ENCODE results near the gene SOX8. TPM values are rescaled to one million over a fixed set of nuclear protein-coding genes. Genes with fewer than 3 reads are reported as not detected.

Gene SOX8
- polyA plus RNA-seq, 6 donors from 2014 or later: not detected

DNA sequence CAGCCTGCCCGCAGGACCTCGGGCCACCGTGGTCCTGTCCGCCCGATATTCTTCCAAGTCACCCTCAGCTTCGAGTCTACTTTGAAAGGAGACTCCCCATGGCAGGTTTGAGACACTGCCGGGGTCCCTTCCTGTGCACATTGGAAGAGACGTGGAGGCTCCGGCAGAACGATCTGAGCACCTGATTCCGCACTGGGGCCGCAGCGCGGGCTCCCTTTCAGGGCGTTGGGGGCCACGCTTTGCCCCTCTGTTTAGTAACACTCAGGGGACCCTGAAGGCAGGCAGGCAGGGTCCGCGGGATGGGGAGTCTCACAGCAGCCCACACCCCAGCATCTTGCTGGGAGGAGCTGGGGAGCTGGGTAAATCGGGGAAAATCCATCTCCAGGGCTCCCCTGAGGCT is 30.6 kb downstream of the SOX8 start:
- H3K4me3 Mint-ChIP-seq: no peak overlapping the region

DNA sequence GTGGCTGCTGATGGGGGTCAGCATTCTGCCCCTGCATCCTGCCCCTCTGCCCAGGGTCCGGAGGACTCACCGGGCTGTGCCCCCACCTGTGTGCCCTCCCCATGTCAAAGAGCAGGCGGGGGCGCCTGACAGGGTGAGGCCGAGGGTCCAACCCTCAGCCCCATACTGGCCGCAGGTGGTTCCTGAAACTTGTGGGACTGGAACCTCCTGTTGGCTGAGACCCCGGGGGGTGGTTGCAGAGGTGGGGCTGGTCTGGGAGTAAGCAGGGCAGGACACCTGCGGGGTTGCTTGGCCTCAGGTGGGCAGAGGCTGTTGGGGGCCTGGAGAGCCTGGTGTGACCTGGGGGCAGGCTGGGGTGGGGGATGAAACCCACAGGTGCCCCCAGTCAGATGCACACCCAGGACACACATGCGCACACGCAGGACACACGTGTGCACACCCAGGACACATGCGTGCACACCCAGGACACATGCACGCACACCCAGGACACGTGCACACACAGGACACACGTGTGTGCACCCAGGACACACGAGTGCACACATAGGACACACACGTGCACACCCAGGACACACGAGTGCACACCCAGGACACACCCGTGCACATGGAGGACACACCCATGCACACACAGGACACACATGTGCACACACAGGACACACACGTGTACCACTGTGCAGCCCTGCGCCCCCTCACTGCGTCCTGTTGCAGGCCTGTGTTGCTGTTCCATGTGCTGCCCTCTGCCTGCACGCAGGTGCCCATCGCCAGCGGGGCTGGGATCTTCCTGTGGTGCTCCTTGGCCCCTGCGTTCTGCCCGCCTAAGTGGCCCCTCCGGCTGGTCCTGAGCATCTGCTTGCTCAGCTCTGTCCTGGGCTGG is 31.4 kb downstream of the SOX8 start:
- H3K4me1 Mint-ChIP-seq: no peaks in the 10 kb centered on the region
- peaks cover 0 to 2% (median 0%) of the 10 kb centered on the region in 7 donors for H3K9me3 Mint-ChIP-seq
- no peaks in the 10 kb centered on the region for H3K36me3 Mint-ChIP-seq
- H3K4me3 Mint-ChIP-seq: no peak overlapping the region
- H3K27me3 Mint-ChIP-seq: peaks cover 6 to 27% (median 26%) of the 10 kb centered on the region in 3 donors
- H3K27ac Mint-ChIP-seq: no peak overlapping the region
- no peak for DNase-seq
- ATAC-seq (ENCODE audit: low read depth in 2 of 2): no peak

More for the DNA sequence above, 30.6 kb downstream of the SOX8 start:
- no peaks in the 10 kb centered on the region for H3K4me1 Mint-ChIP-seq
- no peak for ATAC-seq (ENCODE audit: low read depth in 2 of 2)
- peaks cover 6 to 27% (median 26%) of the 10 kb centered on the region in 3 donors for H3K27me3 Mint-ChIP-seq
- DNase-seq: no peak
- H3K27ac Mint-ChIP-seq: no peak overlapping the region
- H3K36me3 Mint-ChIP-seq: no peaks in the 10 kb centered on the region
- H3K9me3 Mint-ChIP-seq: peaks cover 0 to 2% (median 0%) of the 10 kb centered on the region in 7 donors

DNA sequence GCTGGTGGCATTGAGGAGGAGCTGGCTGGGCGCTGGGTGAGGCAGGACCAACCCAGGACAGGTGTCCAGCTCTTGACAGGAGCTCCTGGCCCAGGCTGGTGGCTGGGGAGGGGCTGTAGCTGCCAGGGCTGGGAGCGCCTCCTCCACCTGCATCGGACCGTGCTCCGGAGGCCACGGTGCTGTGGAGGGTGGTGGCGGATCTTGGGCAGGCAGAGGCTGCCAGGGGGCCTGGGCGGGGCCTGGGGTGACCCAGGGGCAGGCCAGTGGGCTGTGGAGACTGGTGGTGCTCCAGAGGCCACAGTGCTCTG is 32.0 kb downstream of the SOX8 start:
- Mint-ChIP-seq H3K36me3 (no peaks in the 10 kb centered on the region), H3K27ac (no peak overlapping the region), H3K27me3 (peaks cover 5 to 28% (median 24%) of the 10 kb centered on the region in 3 donors), H3K4me3 (no peak overlapping the region), H3K9me3 (peaks cover 0 to 3% (median 0%) of the 10 kb centered on the region in 7 donors), H3K4me1 (no peaks in the 10 kb centered on the region)
- ATAC-seq (ENCODE audit: low read depth in 2 of 2): no peak
- DNase-seq: no peak

DNA sequence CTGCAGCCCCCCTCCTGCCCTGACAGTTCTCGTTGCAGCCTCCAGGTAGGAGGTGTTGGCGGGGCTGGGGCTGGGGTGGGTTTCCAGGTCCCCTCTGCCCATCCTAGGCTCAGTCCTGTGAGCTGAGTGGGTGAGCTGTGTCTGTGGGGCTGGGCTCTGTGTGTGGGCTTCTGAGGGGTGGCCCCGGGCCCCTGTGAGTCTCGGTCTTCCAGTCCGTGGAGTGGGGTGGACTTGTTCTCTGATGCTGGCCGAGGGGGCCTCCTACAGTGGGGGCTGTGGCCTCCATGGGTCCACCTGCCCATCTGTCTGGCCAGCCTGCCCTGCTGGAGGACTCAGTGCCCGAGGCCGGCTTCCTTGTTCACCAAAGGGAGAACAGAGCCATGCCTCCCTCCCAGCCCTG is 32.7 kb downstream of the SOX8 start:
- no peak for ATAC-seq (ENCODE audit: low read depth in 2 of 2)
- H3K27me3 Mint-ChIP-seq: peaks cover 0 to 25% (median 18%) of the 10 kb centered on the region in 3 donors
- no peak overlapping the region for H3K27ac Mint-ChIP-seq
- no peaks in the 10 kb centered on the region for H3K4me1 Mint-ChIP-seq
- DNase-seq: no peak
- no peak overlapping the region for H3K4me3 Mint-ChIP-seq
- H3K9me3 Mint-ChIP-seq: peaks cover 0 to 3% (median 0%) of the 10 kb centered on the region in 7 donors
- no peaks in the 10 kb centered on the region for H3K36me3 Mint-ChIP-seq

DNA sequence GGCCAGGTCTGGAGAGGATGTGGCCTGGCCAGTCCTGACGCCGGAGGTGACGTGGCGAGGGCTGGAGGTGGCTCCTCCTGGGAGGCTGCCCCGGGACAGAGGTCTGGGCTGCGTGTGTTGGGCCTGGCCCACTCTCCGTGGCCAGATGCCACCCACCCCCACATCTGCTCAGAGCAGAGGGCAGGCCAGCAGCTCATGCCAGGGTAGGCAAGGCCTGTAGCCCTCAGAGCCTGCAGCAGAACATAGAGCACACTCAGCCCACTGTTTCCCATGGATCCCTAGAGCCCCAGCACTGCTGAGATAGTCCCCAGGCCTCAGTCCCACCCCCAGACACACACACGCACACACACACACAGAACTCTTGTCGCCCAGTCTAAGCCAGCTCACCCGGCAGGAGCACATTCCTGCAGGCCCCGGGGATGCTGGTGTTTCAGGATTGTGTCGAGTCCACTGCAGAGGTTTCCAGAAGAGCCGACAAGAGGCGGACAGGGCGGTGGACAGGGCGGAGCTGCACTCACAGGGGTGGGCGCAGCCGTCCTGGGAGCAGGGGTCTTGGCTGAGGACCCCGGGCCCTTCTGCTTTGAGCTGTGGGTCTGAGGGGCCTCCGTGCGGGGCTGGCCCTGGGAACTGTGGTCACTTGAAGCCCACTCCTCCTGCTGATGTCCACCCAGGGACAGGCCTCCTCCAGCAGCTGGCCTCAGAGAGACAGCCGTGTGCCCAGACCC is 33.4 kb downstream of the SOX8 start:
- H3K27me3 Mint-ChIP-seq: peaks cover 0 to 19% (median 12%) of the 10 kb centered on the region in 3 donors
- DNase-seq (no peak), ATAC-seq (ENCODE audit: low read depth in 2 of 2) (no peak)
- no peak overlapping the region for H3K4me3 Mint-ChIP-seq
- H3K36me3 Mint-ChIP-seq: no peaks in the 10 kb centered on the region
- H3K27ac Mint-ChIP-seq: no peak overlapping the region
- H3K9me3 Mint-ChIP-seq: peaks cover 0 to 3% (median 0%) of the 10 kb centered on the region in 7 donors
- H3K4me1 Mint-ChIP-seq: no peaks in the 10 kb centered on the region

DNA sequence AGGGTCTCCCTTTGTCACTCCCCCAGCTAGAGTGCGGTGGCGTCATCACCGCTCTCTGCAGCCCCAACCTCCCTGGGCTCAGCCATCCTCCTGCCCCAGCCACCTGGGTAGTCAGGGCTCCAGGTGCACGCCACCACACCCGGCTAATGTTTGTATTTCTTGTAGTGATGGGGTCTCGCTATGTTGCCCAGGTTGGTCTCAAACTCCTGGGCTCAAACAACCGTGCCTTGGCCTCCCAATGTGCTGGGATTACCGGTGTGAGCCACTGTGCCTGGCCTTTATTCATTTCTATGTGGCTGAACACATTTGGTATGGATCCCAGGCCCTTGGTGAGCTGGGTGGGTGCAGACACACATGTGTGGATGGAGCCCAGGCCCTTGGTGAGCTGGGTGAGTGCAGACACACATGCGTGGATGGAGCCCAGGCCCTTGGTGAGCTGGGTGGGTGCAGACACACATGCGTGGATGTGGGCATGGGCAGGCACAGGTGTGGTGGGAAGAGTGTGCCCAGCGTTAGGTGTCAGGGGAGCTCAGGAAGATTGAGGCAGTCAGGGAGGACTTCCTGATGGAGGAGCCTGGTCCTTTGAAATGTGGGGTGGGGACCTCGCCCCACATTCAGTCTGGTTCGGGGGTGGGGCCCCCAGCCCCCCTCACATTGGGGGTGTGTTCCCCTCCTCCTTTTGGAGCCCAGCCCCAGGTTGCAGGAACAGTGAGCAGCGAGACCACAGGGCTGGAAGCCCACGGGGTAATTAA is 37.1 kb downstream of the SOX8 start:
- ATAC-seq (ENCODE audit: low read depth in 2 of 2): no peak
- Mint-ChIP-seq H3K27ac (peak overlapping the region in 1 of 6 donors; percentile 70), H3K4me3 (no peak overlapping the region), H3K36me3 (no peaks in the 10 kb centered on the region), H3K9me3 (peaks cover 0 to 3% (median 0%) of the 10 kb centered on the region in 7 donors), H3K27me3 (peaks cover 0 to 8% (median 0%) of the 10 kb centered on the region in 3 donors), H3K4me1 (no peaks in the 10 kb centered on the region)
- no peak for DNase-seq

DNA sequence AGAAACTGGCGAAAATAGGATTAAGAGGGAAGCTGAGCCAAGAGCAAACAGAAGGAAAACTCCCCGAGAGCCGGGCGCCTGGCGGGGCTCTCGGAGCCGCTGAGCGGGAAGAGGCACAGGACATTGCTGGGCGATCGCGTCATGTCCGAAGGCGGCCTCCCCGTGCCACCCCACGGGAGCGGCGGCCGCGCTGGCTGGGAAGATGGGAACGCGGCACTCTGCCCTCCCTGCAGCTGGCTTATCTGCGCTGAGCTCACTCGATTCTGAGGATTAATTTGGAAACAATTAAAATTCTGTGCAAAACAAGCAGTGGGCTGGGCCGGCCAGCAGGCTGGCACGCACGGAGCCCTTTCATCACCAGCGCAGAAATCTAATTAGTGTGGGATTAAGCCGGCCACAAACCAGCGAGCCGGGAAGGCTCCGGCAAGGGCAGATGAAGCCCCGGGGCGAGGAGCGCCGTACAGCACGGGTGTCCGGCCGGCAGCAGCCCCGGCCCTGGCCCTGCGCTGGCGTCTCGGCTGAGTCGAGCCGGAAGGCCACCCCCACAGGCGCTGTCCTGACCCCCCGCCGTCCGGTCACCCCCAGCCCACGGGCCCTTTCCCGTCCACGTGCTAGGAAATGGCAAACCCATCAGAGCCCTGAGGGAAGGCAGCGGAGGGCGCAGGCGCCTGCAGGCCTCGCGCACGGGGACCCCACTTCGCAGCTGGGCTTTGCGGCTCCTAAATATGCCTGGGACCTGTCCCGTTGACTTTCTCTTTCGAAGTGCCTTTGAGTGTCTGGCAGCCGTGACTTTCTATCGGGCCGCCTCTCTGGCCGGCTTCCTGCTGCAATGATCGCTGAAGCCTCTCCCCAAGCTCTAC is 37.9 kb downstream of the SOX8 start:
- ATAC-seq (ENCODE audit: low read depth in 2 of 2) (no peak), DNase-seq (no peak)
- Mint-ChIP-seq H3K27me3 (peaks cover 0 to 8% (median 0%) of the 10 kb centered on the region in 3 donors), H3K9me3 (peaks cover 0 to 3% (median 0%) of the 10 kb centered on the region in 7 donors), H3K27ac (no peak overlapping the region), H3K4me3 (no peak overlapping the region), H3K4me1 (no peaks in the 10 kb centered on the region), H3K36me3 (no peaks in the 10 kb centered on the region)

DNA sequence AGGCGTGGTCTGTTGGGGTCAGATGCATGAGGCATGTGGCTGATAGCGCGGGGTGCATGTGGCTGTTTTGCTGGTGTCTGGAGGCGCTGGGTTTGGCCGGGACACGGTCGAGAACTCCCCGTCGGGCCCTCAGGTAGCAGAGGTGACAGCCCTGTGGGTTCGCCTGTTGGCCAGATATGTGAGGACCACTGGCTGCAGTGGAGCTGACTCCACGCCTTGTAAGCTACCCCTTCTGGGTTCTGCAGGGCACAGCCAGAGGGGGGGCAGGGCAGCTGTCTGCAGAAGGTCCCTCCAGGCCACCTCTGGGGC is 38.5 kb downstream of the SOX8 start:
- H3K4me1 Mint-ChIP-seq: no peaks in the 10 kb centered on the region
- H3K4me3 Mint-ChIP-seq: no peak overlapping the region

DNA sequence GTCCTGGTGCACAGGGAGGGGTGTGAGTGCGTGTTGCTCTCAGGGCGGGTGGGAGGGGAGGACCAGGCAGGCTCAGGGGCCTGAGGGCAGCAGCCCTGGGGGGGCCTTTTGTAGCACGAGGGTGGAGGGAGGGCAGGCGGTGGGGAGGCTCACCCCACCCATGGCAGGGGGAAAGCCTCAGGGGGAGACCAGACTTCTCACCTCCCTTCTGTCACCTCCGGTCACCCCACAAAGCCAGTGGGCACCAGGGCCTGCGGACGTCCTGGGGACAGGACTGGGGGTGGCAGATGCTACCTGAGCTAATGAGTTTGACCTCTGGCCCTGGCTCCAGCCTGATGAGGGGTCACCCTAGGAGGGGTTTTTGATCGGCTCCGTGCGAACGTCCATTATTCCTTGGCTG is 39.0 kb downstream of the SOX8 start:
- no peak overlapping the region for H3K27ac Mint-ChIP-seq
- no peaks in the 10 kb centered on the region for H3K36me3 Mint-ChIP-seq
- H3K4me3 Mint-ChIP-seq: no peak overlapping the region
- peaks cover 0 to 8% (median 0%) of the 10 kb centered on the region in 3 donors for H3K27me3 Mint-ChIP-seq
- no peak for ATAC-seq (ENCODE audit: low read depth in 2 of 2)
- no peak for DNase-seq
- H3K4me1 Mint-ChIP-seq: no peaks in the 10 kb centered on the region
- peaks cover 0 to 3% (median 0%) of the 10 kb centered on the region in 7 donors for H3K9me3 Mint-ChIP-seq

More for the DNA sequence above, 38.5 kb downstream of the SOX8 start:
- peaks cover 0 to 3% (median 0%) of the 10 kb centered on the region in 7 donors for H3K9me3 Mint-ChIP-seq
- no peaks in the 10 kb centered on the region for H3K36me3 Mint-ChIP-seq
- DNase-seq: no peak
- no peak overlapping the region for H3K27ac Mint-ChIP-seq
- ATAC-seq (ENCODE audit: low read depth in 2 of 2): no peak
- peaks cover 0 to 8% (median 0%) of the 10 kb centered on the region in 3 donors for H3K27me3 Mint-ChIP-seq

DNA sequence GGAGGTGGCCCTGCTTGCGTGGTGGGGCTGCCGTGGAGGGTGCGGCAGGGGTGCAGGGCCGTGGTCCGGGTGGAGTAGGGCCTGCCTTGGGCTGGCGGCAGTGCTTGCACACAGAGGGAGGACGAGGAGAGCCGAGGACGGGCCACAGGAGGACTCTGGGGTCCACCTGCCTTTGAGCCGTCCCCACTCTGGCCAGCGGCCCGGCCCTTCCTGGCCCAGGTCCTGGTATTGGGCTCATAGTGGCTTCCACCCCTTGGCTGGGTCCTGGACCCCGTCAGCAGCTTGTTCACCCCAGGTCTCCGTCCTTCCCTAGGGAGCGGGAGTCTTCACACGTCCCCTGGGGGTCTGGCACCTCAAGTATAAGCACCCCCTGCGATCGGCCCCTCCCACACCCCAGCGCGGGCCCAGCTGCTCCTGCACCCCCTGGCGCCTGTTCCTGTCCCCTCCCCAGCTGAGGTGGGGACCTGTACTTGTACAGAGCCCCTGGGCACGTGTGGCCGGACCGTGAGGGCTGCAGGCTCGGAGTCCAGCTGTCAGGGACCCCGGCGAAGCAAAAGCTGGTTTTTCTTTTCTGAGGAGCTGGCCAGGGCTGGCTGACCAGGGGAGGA is 40.1 kb downstream of the SOX8 start:
- no peak overlapping the region for H3K4me3 Mint-ChIP-seq
- peaks cover 0 to 2% (median 0%) of the 10 kb centered on the region in 7 donors for H3K9me3 Mint-ChIP-seq
- no peaks in the 10 kb centered on the region for H3K4me1 Mint-ChIP-seq
- H3K27ac Mint-ChIP-seq: no peak overlapping the region
- no peak for ATAC-seq (ENCODE audit: low read depth in 2 of 2)
- no peak for DNase-seq
- no peaks in the 10 kb centered on the region for H3K36me3 Mint-ChIP-seq
- H3K27me3 Mint-ChIP-seq: peaks cover 0 to 8% (median 0%) of the 10 kb centered on the region in 3 donors

DNA sequence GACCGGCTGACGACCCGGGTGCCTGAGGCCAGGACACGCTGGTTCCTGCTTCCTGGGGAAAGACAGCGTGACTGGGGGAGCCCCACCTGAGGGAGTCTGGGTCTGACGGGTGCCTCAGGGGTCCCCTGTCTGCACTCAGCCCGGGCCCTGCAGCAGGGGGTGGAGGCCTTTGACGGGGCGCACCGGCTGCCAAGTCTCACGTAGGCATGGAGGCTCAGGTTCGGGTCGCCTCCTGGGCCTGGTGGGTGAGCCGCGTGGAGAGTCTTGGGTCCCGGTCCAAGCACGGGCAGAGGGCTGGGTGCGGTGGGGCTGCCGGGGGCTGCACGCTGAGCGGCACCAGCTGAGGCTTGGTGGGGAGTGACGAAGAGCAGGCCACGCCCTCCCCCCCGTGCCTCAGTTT is 40.9 kb downstream of the SOX8 start:
- ATAC-seq (ENCODE audit: low read depth in 2 of 2) (no peak), DNase-seq (no peak)
- H3K27ac Mint-ChIP-seq: no peak overlapping the region
- H3K36me3 Mint-ChIP-seq: no peaks in the 10 kb centered on the region
- H3K4me3 Mint-ChIP-seq: no peak overlapping the region
- peaks cover 0 to 2% (median 0%) of the 10 kb centered on the region in 7 donors for H3K9me3 Mint-ChIP-seq
- no peaks in the 10 kb centered on the region for H3K4me1 Mint-ChIP-seq
- peaks cover 0 to 8% (median 0%) of the 10 kb centered on the region in 3 donors for H3K27me3 Mint-ChIP-seq

DNA sequence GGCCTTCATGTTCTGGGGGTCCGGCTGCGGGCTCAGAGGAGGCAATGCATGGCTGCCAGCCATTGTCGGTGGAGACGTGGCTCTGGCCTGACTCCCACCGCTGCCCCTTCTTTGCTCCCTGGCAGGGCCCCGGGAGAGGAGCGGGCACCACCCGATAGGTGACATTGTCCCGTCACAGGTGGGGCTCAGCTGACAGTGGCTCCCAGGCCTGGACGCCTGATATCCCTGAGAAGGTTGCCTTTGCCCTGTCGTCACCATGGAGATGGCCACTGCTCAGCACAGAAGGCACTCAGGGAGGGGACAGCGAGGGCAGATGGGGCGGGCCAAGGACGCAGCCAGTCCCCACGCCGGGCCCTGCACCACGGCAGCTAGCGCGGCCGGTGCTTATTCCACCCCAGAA is 42.6 kb downstream of the SOX8 start:
- peaks cover 0 to 6% (median 0%) of the 10 kb centered on the region in 3 donors for H3K27me3 Mint-ChIP-seq
- H3K4me1 Mint-ChIP-seq: no peaks in the 10 kb centered on the region
- ATAC-seq (ENCODE audit: low read depth in 2 of 2): no peak
- no peak overlapping the region for H3K27ac Mint-ChIP-seq
- DNase-seq: no peak
- H3K36me3 Mint-ChIP-seq: no peaks in the 10 kb centered on the region
- H3K9me3 Mint-ChIP-seq: peaks cover 0 to 2% (median 0%) of the 10 kb centered on the region in 7 donors
- no peak overlapping the region for H3K4me3 Mint-ChIP-seq

Data from naive B cell (primary cell).